DOHH2 (cell line): ENCODE results near the gene RAB4A.

Experiments used
- H3F3A ChIP-seq: fragments of 200-600 bp; sonication (generic), shearing (Covaris generic); 2 replicates; pipeline ENCODE4 v1.6.0; 2016; ENCODE audit warnings: antibody characterized with exemption, mild to moderate bottlenecking; ENCODE audit not compliant: control insufficient read depth, insufficient read depth
- H3K27ac ChIP-seq: fragments of 200-600 bp; sonication (generic); 2 replicates; pipeline ENCODE4 v1.5.1; 2014; ENCODE audit warnings: low read depth, mild to moderate bottlenecking, low read length, moderate library complexity
- H3K27me3 ChIP-seq: fragments of 200-600 bp; sonication (generic); 2 replicates; pipeline ENCODE4 v1.6.1; 2014; ENCODE audit warnings: mild to moderate bottlenecking, low read length, mixed read lengths; ENCODE audit not compliant: control insufficient read depth
- H3K36me3 ChIP-seq: fragments of 200-600 bp; sonication (generic); 2 replicates; pipeline ENCODE4 v1.6.1; 2014; ENCODE audit warnings: mild to moderate bottlenecking, low read length, moderate library complexity, mixed read lengths; ENCODE audit not compliant: control insufficient read depth
- H3K4me1 ChIP-seq: fragments of 200-600 bp; sonication (generic); 2 replicates; pipeline ENCODE4 v1.6.1; 2014; ENCODE audit warnings: mild to moderate bottlenecking, low read length, mixed read lengths; ENCODE audit not compliant: control insufficient read depth
- H3K4me2 ChIP-seq: fragments of 200-600 bp; sonication (generic); 2 replicates; pipeline ENCODE4 v1.6.0; 2014; ENCODE audit warnings: mild to moderate bottlenecking, low read length, moderate library complexity
- H3K4me3 ChIP-seq: fragments of 200-600 bp; sonication (generic); 2 replicates; pipeline ENCODE4 v1.5.1; 2014; ENCODE audit warnings: mild to moderate bottlenecking, low read length, mixed read lengths
- H3K79me2 ChIP-seq: fragments of 200-600 bp; sonication (generic); 2 replicates; pipeline ENCODE4 v1.6.1; 2014; ENCODE audit warnings: mild to moderate bottlenecking, low read length, mixed read lengths; ENCODE audit not compliant: control insufficient read depth
- H3K9me2 ChIP-seq: fragments of 200-600 bp; sonication (generic); replicated peaks from 2 replicates; pipeline ENCODE4 v1.6.1; 2014; ENCODE audit warnings: mild to moderate bottlenecking, low read length, mixed read lengths; ENCODE audit not compliant: control insufficient read depth
- H3K9me3 ChIP-seq: fragments of 200-600 bp; sonication (generic); 2 replicates; pipeline ENCODE4 v1.6.1; 2014; ENCODE audit warnings: antibody characterized with exemption, low read length, mixed read lengths; ENCODE audit not compliant: control insufficient read depth, insufficient read depth
- H4K20me1 ChIP-seq: fragments of 200-600 bp; sonication (generic); 2 replicates; pipeline ENCODE4 v1.6.0; 2014; ENCODE audit warnings: low read depth, mild to moderate bottlenecking, antibody characterized with exemption, low read length, moderate library complexity; ENCODE audit not compliant: control insufficient read depth, insufficient read depth
- EZH2phosphoT487 ChIP-seq: fragments of 200-600 bp; sonication (generic); IDR thresholded peaks from 2 replicates; pipeline ENCODE4 v1.6.1; 2017; ENCODE audit warnings: borderline replicate concordance, mild to moderate bottlenecking, antibody characterized with exemption, low read length, moderate library complexity, mixed read lengths
- TF ChIP-seq, protein P1 (sequence below): fragments of 200-600 bp; sonication (generic); IDR thresholded peaks from one replicate; pipeline ENCODE4 v1.5.1; 2014; ENCODE audit warnings: antibody characterized with exemption, mild to moderate bottlenecking, low read depth, low read length; ENCODE audit not compliant: poor library complexity, severe bottlenecking

Gene RAB4A

DNA sequence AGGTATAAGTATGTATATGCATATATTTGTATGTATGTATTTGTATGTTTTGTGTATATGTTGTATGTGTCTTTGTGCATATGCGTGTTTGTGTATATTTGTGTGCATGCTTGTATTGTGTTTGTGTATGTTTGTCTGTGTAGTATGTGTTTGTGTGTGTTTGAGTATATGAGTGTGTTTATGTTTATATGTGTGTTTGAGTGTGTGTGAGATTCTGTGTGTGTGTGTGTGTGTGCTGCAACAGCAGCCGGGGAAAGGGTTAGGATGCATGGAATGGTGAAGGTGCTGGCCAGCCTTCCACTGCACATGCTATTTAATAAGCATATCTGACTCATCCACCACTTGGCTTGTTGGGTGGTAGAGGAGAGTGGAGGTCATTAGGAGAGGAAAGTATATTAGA, 46.6 kb upstream of the RAB4A start:
- H3K27me3 ChIP-seq, result peaks cover 10% of the 10 kb centered on the region
- H3K4me2 ChIP-seq, result no peak overlapping the region
- H3K36me3 ChIP-seq, result no peaks in the 10 kb centered on the region
- no peaks in the 10 kb centered on the region for H3K9me3 ChIP-seq
- H3K4me1 ChIP-seq, result no peaks in the 10 kb centered on the region
- TF ChIP-seq, protein P1, sequence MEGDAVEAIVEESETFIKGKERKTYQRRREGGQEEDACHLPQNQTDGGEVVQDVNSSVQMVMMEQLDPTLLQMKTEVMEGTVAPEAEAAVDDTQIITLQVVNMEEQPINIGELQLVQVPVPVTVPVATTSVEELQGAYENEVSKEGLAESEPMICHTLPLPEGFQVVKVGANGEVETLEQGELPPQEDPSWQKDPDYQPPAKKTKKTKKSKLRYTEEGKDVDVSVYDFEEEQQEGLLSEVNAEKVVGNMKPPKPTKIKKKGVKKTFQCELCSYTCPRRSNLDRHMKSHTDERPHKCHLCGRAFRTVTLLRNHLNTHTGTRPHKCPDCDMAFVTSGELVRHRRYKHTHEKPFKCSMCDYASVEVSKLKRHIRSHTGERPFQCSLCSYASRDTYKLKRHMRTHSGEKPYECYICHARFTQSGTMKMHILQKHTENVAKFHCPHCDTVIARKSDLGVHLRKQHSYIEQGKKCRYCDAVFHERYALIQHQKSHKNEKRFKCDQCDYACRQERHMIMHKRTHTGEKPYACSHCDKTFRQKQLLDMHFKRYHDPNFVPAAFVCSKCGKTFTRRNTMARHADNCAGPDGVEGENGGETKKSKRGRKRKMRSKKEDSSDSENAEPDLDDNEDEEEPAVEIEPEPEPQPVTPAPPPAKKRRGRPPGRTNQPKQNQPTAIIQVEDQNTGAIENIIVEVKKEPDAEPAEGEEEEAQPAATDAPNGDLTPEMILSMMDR, result no peak
- no peak for TF ChIP-seq EZH2phosphoT487
- no peaks in the 10 kb centered on the region for H3F3A ChIP-seq
- H4K20me1 ChIP-seq, result no peaks in the 10 kb centered on the region
- H3K9me2 ChIP-seq, result no peaks in the 10 kb centered on the region
- no peak overlapping the region for H3K27ac ChIP-seq
- no peak overlapping the region for H3K4me3 ChIP-seq
- H3K79me2 ChIP-seq, result no peaks in the 10 kb centered on the region

DNA sequence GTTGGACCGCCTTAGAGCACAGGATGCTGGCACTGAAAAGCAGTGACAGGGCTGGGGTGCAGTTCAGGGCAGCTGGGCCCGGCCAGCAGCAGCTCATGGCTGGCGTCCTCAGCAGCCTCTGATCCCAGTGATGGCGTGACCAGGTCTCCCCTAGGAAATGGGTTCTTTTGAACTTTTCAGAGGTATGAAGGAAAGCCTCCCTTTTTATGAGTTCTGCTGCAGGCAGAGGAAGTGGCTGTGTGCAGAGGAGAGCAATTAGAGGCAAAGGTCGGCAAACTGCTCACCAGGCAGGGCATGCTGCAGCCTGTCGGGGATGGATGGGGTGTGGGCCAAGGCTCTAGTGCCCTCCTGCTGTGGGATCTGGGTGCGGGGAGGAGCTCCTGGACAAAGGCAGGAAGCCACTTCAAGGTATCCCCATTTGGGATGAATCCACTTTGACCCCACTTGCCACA, 45.6 kb upstream of the RAB4A start:
- no peak overlapping the region for H3K4me3 ChIP-seq
- no peaks in the 10 kb centered on the region for H3K9me2 ChIP-seq
- no peaks in the 10 kb centered on the region for H4K20me1 ChIP-seq
- H3K9me3 ChIP-seq, result no peaks in the 10 kb centered on the region
- H3K27me3 ChIP-seq, result peaks cover 21% of the 10 kb centered on the region
- H3K4me2 ChIP-seq, result no peak overlapping the region
- no peaks in the 10 kb centered on the region for H3K79me2 ChIP-seq
- no peaks in the 10 kb centered on the region for H3F3A ChIP-seq
- H3K4me1 ChIP-seq, result no peaks in the 10 kb centered on the region
- no peaks in the 10 kb centered on the region for H3K36me3 ChIP-seq
- TF ChIP-seq, protein P1, result no peak
- no peak for TF ChIP-seq EZH2phosphoT487
- no peak overlapping the region for H3K27ac ChIP-seq

DNA sequence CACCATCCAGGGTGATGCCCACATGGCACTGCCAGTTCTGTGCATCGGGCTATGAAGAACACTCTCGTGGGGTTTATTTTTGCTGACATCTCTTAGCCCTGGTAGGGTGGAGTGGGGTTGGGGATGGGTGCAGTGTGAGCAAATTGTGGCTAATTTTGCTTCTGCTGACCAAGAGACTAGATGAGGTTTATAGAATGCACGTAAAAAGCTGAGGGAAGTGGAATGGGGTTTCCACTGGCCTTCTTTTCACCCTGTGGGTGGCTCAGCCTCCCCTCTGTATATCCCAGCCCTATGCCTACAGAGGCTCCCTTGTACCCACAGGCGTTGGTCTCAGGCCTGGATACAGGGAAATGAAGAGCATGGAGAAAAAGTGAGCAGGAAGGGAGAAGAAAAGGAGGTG, 44.1 kb upstream of the RAB4A start:
- H3F3A ChIP-seq, result no peaks in the 10 kb centered on the region
- H3K9me2 ChIP-seq, result no peaks in the 10 kb centered on the region
- H3K4me2 ChIP-seq, result no peak overlapping the region
- no peak overlapping the region for H3K27ac ChIP-seq
- peaks cover 35% of the 10 kb centered on the region for H3K27me3 ChIP-seq
- no peaks in the 10 kb centered on the region for H3K9me3 ChIP-seq
- H3K4me1 ChIP-seq, result peaks cover 3% of the 10 kb centered on the region; the same call in 1 of the 2 replicates
- H3K36me3 ChIP-seq, result no peaks in the 10 kb centered on the region
- H3K79me2 ChIP-seq, result no peaks in the 10 kb centered on the region
- TF ChIP-seq, protein P1, result no peak
- no peak for TF ChIP-seq EZH2phosphoT487
- H3K4me3 ChIP-seq, result no peak overlapping the region
- H4K20me1 ChIP-seq, result no peaks in the 10 kb centered on the region
